PC-9 (cell line): ENCODE data around the gene MIX23. TPM values are rescaled to one million over a fixed set of nuclear protein-coding genes. Genes with fewer than 3 reads are reported as not detected.
A peak's percentile ranks its signal among the peaks of the same experiment; 100 is the strongest.

ENCODE experiments used
- BruUV-seq: library from RNA; stranded (reverse); fragments of 400-500 nt; replicated peaks from 2 replicates; lab custom pipeline; 2021; lab: Mats Ljungman, UMichigan
- CTCF ChIA-PET: fragments of 300-600 bp; sonication (Branson Sonifier 250); formaldehyde crosslinking; loops from one replicate; lab custom pipeline; 2022; ENCODE audit warnings: antibody characterized with exemption; lab: Charles Lee
- POLR2A ChIA-PET: fragments of 300-600 bp; sonication (Branson Sonifier 250); formaldehyde crosslinking; loops from one replicate; lab custom pipeline; 2022; ENCODE audit warnings: antibody characterized with exemption; ENCODE audit not compliant: unreplicated experiment; lab: Charles Lee
- DNase-seq, 2 experiments: peaks; one replicate each; pipeline versions ENCODE4 v3.0.0 to v3.0.0-alpha.2; 2015 to 2022; ENCODE audit warnings: mixed read lengths in 1 of 2
- H2AFZ ChIP-seq: fragments of 200-600 bp; sonication (generic); 2 replicates; pipeline ENCODE4 v1.8.1; 2017; ENCODE audit warnings: antibody characterized with exemption
- H3F3A ChIP-seq: fragments of 200-600 bp; sonication (generic); 2 replicates; pipeline ENCODE4 v1.8.1; 2017; ENCODE audit warnings: antibody characterized with exemption, mild to moderate bottlenecking, low read depth; ENCODE audit not compliant: insufficient read depth
- H3K27ac ChIP-seq: fragments of 200-600 bp; sonication (generic); 2 replicates; pipeline ENCODE4 v1.6.1; 2016; ENCODE audit warnings: mixed run types
- H3K27me3 ChIP-seq: fragments of 200-600 bp; sonication (generic); 2 replicates; pipeline ENCODE4 v1.6.1; 2016; ENCODE audit warnings: low read depth, mixed run types; ENCODE audit not compliant: insufficient read depth
- H3K36me3 ChIP-seq: fragments of 200-600 bp; sonication (generic); 2 replicates; pipeline ENCODE4 v1.6.1; 2016; ENCODE audit warnings: low read depth, mixed run types
- H3K4me1 ChIP-seq: fragments of 200-600 bp; sonication (generic); replicated peaks from 2 replicates; pipeline ENCODE4 v1.6.1; 2016; ENCODE audit warnings: mixed run types; ENCODE audit not compliant: insufficient read depth
- H3K4me2 ChIP-seq: fragments of 200-600 bp; sonication (generic); 2 replicates; pipeline ENCODE4 v1.6.1; 2017; ENCODE audit warnings: mixed run types
- H3K4me3 ChIP-seq: fragments of 200-600 bp; sonication (generic); 2 replicates; pipeline ENCODE4 v1.6.1; 2016; ENCODE audit warnings: mixed run types
- H3K79me2 ChIP-seq: fragments of 200-600 bp; sonication (generic); 2 replicates; pipeline ENCODE4 v1.6.1; 2017; ENCODE audit warnings: low read depth, mixed run types
- H3K9me2 ChIP-seq: fragments of 200-600 bp; sonication (generic); 2 replicates; pipeline ENCODE4 v1.8.1; 2017; ENCODE audit warnings: mild to moderate bottlenecking; ENCODE audit not compliant: insufficient read depth
- H3K9me3 ChIP-seq: fragments of 200-600 bp; sonication (generic); 2 replicates; pipeline ENCODE4 v1.8.1; 2016; ENCODE audit warnings: low read depth; ENCODE audit not compliant: insufficient read depth
- H4K20me1 ChIP-seq: fragments of 200-600 bp; sonication (generic); 2 replicates; pipeline ENCODE4 v1.8.1; 2017; ENCODE audit not compliant: insufficient read depth
- EZH2 ChIP-seq: fragments of 200-600 bp; sonication (generic); IDR thresholded peaks from 2 replicates; pipeline ENCODE4 v1.8.0; 2017; ENCODE audit warnings: antibody characterized with exemption, low read depth
- intact Hi-C: fragments of 100-400 bp; cut with micrococcal nuclease; formaldehyde crosslinking; loops from one replicate; pipeline ENCODE4 v1.10.0; 2022; ENCODE audit not compliant: unreplicated experiment
- total RNA-seq: library from RNA; stranded (reverse); gene quantifications from 2 replicates; pipeline ENCODE4 v1.2.3, GENCODE V29; 2021
- TF ChIP-seq, protein P1 (sequence below): fragments of 200-600 bp; sonication (generic); conservative IDR thresholded peaks from 2 replicates; pipeline ENCODE4 v1.6.1; 2017; ENCODE audit warnings: mixed run types, antibody characterized with exemption, mild to moderate bottlenecking, moderate library complexity

The MIX23 gene
- total RNA-seq, 1 experiment from 2014 or later, result 63.6 TPM

DNA sequence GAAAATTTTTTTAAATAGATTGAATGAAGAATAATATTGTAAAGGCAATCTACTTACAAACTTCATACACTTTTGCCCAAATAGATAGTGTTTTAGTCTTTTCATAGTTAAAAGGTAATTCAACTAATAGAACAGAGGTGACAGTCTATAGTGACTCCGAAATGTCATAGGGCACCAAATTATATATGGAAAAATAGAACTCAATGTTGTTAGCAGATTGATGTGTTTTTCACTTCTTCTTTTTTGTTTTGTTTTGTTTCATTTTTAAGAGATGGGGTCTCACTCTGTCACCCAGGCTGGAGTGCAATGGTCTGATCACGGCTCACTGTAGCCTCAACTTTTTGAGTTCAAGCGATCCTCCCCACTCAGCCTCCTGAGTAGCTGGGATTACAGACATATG, 57.3 kb downstream of the MIX23 start:
- Histone ChIP-seq H3K79me2 (no peaks in the 10 kb centered on the region), H3K9me3 (no peaks in the 10 kb centered on the region), H2AFZ (no peak overlapping the region), H3K27me3 (no peaks in the 10 kb centered on the region), H3F3A (no peaks in the 10 kb centered on the region), H3K4me2 (no peak overlapping the region), H3K4me3 (no peak overlapping the region), H3K27ac (no peak overlapping the region), H4K20me1 (no peaks in the 10 kb centered on the region), H3K4me1 (no peaks in the 10 kb centered on the region), H3K36me3 (no peaks in the 10 kb centered on the region), H3K9me2 (no peaks in the 10 kb centered on the region)
- TSS peak; percentile 67 for BruUV-seq
- CTCF ChIA-PET, result no interaction called here
- intact Hi-C loops, result no loop called here
- POLR2A ChIA-PET, result interaction anchor here (0.5 kb wide), 2 partner anchors 8 to 487 kb away, joined by 3 to 14 read pairs; no protein-coding TSS in a partner anchor
- TF ChIP-seq, protein P1, sequence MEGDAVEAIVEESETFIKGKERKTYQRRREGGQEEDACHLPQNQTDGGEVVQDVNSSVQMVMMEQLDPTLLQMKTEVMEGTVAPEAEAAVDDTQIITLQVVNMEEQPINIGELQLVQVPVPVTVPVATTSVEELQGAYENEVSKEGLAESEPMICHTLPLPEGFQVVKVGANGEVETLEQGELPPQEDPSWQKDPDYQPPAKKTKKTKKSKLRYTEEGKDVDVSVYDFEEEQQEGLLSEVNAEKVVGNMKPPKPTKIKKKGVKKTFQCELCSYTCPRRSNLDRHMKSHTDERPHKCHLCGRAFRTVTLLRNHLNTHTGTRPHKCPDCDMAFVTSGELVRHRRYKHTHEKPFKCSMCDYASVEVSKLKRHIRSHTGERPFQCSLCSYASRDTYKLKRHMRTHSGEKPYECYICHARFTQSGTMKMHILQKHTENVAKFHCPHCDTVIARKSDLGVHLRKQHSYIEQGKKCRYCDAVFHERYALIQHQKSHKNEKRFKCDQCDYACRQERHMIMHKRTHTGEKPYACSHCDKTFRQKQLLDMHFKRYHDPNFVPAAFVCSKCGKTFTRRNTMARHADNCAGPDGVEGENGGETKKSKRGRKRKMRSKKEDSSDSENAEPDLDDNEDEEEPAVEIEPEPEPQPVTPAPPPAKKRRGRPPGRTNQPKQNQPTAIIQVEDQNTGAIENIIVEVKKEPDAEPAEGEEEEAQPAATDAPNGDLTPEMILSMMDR, result no peak
- TF ChIP-seq EZH2, result no peak
- DNase-seq, result no peak

DNA sequence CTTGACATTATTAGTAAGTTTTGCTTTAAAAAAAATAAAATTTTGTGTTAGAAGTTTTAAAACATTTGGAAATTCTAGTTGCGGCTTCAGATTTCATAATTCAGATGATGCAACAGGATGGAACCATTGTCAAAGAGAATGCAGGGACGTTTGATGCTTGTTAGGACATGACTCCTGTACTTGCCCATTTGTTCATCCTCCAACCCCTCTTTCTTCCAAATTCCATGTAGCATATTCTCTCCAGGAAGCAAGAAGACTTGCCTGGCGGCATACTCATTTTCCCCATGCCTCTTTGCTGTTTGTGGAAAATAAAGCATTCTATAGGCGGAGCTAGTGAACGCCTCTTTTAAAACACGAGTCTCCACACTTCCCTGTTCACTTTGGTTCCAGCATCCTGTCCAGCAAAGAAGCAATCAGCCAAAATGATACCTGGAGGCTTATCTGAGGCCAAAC, 58.1 kb downstream of the MIX23 start, which contains the start of gene CSTA:
CSTA (plus strand) TSS at position 378 of the 453 bp plus-strand sequence; CDS start at position 423, 45 bp downstream.
- H3K27ac ChIP-seq, result no peak within 1 kb of the TSS
- intact Hi-C loops, result no loop called here
- no peak within 1 kb of the TSS for H3K4me3 ChIP-seq
- CTCF ChIA-PET, result no interaction called here
- H4K20me1 ChIP-seq, result no peaks in the 10 kb centered on the region
- H3K4me2 ChIP-seq, result no peak within 1 kb of the TSS
- no TSS peak for BruUV-seq
- H3K4me1 ChIP-seq, result no peaks in the 10 kb centered on the region
- H3K36me3 ChIP-seq, result no peaks in the 10 kb centered on the region
- no peaks in the 10 kb centered on the region for H3K27me3 ChIP-seq
- no peak within 1 kb of the TSS for H2AFZ ChIP-seq
- POLR2A ChIA-PET, result no interaction called here
- no peaks in the 10 kb centered on the region for H3K9me3 ChIP-seq
- no peaks in the 10 kb centered on the region for H3F3A ChIP-seq
- H3K79me2 ChIP-seq, result no peaks in the 10 kb centered on the region
- DNase-seq, result peak in 1 of 2 experiments; percentile 24
- TF ChIP-seq, protein P1, result no peak
- no peak for TF ChIP-seq EZH2
- H3K9me2 ChIP-seq, result no peaks in the 10 kb centered on the region

DNA sequence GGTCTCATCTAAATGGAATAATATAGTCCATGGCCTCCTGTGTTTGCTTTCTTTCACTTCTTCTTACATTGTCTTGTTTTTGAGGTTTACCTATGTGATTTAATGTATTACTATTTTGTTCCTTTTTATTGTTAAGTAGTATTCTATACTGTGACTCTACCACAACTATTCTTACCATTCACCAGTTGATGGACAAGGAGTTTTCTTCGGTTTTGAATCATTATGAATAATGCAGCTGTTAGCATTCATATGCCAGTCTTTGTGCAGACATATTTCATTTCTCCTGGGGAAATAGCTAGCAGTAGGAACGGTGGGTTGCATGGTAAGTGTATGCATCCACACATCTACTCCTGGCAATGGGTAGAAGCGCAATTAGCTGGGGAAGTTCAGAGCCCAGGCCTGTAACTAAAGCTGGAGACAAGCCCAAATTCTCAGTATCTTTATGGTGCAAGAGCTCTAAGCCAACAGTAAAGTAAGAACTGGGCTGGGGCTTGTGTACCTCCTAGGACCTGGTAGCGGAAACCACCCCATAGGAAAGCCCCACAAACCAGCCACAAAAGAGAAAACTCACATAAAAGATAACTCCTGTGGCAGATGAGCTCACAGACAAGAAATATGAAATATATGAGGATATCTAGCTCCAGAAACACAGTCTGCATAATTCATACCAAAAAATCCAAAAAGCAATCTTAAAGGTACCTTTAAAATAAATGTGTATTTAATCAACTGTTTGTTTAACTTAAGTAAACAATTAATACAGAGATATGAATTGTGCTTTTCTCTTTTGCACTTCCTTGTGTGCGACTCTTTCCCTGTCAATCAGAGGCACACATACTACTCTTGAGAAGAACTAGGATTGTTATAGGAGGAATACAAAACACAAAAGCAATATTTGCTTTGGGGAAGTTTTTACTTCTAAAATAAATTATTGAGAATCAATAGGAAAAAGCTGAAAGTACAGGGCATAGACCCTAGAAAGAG, 60.6 kb downstream of the MIX23 start:
- TF ChIP-seq, protein P1, result no peak
- TF ChIP-seq EZH2, result no peak
- intact Hi-C loops, result no loop called here
- H3K4me1 ChIP-seq, result peaks cover 18% of the 10 kb centered on the region
- H3K9me3 ChIP-seq, result peaks cover 4% of the 10 kb centered on the region; the same call in 1 of the 2 replicates
- H3K79me2 ChIP-seq, result no peaks in the 10 kb centered on the region
- H3K9me2 ChIP-seq, result no peaks in the 10 kb centered on the region
- ChIA-PET CTCF (no interaction called here), POLR2A (interaction anchor here (0.5 kb wide), 2 partner anchors 41 to 62 kb away, joined by 3 read pairs; partner anchors contain the start of gene FAM162A)
- DNase-seq, result no peak
- no peaks in the 10 kb centered on the region for H4K20me1 ChIP-seq
- no peak overlapping the region for H3K4me2 ChIP-seq
- no peak overlapping the region for H2AFZ ChIP-seq
- no peaks in the 10 kb centered on the region for H3K27me3 ChIP-seq
- peaks cover 12% of the 10 kb centered on the region; the same call in 1 of the 2 replicates for H3F3A ChIP-seq
- no peaks in the 10 kb centered on the region for H3K36me3 ChIP-seq
- no peak overlapping the region for H3K27ac ChIP-seq
- no peak overlapping the region for H3K4me3 ChIP-seq
- no TSS peak for BruUV-seq
